OCI-LY3 (cell line): ENCODE measurements around the gene ZNF311.

Experiments
- EZH2phosphoT487 ChIP-seq: fragments of 200-600 bp; shearing (Covaris generic); IDR thresholded peaks from 2 replicates; pipeline ENCODE4 v1.6.1; 2018; ENCODE audit warnings: antibody characterized with exemption, mixed run types, low read depth
- TF ChIP-seq, protein P1 (sequence below): fragments of 200-600, 300-600 bp; sonication (generic); IDR thresholded peaks from 2 replicates; pipeline ENCODE4 v1.5.1; 2014; ENCODE audit warnings: antibody characterized with exemption, low read length, low read depth

DNA sequence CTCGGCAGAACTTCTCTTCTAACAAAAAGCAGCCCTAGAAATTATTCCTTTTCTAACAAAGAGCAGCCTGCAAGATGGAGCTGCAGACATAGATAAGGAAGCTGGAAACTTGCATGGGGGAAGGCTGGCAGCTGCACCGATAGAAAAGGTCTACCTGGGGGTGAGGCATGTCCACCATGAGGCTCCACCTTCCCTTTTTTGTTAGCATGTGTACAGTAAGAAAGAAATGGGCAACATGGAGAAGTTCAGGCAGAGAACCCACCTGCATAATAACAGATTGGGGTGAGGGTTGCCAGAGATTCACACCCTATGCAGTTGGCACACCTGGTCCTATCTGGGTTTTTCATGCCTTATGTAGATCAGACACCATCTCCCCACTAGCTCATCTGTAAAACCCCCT, 25.4 kb downstream of the ZNF311 start:
- TF ChIP-seq, protein P1, sequence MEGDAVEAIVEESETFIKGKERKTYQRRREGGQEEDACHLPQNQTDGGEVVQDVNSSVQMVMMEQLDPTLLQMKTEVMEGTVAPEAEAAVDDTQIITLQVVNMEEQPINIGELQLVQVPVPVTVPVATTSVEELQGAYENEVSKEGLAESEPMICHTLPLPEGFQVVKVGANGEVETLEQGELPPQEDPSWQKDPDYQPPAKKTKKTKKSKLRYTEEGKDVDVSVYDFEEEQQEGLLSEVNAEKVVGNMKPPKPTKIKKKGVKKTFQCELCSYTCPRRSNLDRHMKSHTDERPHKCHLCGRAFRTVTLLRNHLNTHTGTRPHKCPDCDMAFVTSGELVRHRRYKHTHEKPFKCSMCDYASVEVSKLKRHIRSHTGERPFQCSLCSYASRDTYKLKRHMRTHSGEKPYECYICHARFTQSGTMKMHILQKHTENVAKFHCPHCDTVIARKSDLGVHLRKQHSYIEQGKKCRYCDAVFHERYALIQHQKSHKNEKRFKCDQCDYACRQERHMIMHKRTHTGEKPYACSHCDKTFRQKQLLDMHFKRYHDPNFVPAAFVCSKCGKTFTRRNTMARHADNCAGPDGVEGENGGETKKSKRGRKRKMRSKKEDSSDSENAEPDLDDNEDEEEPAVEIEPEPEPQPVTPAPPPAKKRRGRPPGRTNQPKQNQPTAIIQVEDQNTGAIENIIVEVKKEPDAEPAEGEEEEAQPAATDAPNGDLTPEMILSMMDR, result no peak
- no peak for TF ChIP-seq EZH2phosphoT487
